Transverse colon (tissue), 4 donors: Measurements from ENCODE around the gene COX7A2. TPM values are rescaled to one million over a fixed set of nuclear protein-coding genes. Genes with fewer than 3 reads are reported as not detected.
A peak's percentile ranks its signal among the peaks of the same experiment; 100 is the strongest.

ENCODE experiments used
- DNase-seq: peaks from one replicate; pipeline ENCODE4 v3.0.0-alpha.2; 2019
- H3K27ac ChIP-seq, 4 donors: fragments of 200-600 bp; sonication (generic); 2 replicates each; pipeline ENCODE4 v1.5.1; 2016 to 2018; ENCODE audit warnings: inconsistent platforms in 4 of 4
- H3K27me3 ChIP-seq: fragments of 200-600 bp; sonication (generic); 2 replicates; pipeline ENCODE4 v1.5.1; 2017; ENCODE audit warnings: inconsistent platforms
- H3K36me3 ChIP-seq, 4 donors: fragments of 200-600 bp; sonication (generic); 2 replicates each; pipeline ENCODE4 v1.5.1; 2017 to 2019; ENCODE audit warnings: inconsistent platforms in 4 of 4
- H3K4me1 ChIP-seq, 4 donors: fragments of 200-600 bp; sonication (generic); 2 replicates each; pipeline ENCODE4 v1.5.1; 2017 to 2020; ENCODE audit warnings: inconsistent platforms in 4 of 4
- H3K4me3 ChIP-seq, 4 donors: fragments of 200-600 bp; sonication (generic); 1 replicate in 1 of 4; 2 replicates in 3 of 4; pipeline versions ENCODE4 v1.5.1 to v1.6.1; 2017 to 2019; ENCODE audit warnings: inconsistent platforms in 4 of 4
- H3K9me3 ChIP-seq, 2 donors: fragments of 200-600 bp; sonication (generic); 2 replicates each; pipeline ENCODE4 v1.5.1; 2017 to 2019; ENCODE audit warnings: inconsistent platforms in 2 of 2
- CTCF ChIP-seq, 5 experiments: fragments of 200-600 bp in 3 of 5; fragments of 450-650 bp in 2 of 5; sonication (generic) in 3 of 5; IDR thresholded peaks; 1 replicate in 2 of 5; 2 replicates in 3 of 5; pipeline ENCODE4 v1.5.1; 2016 to 2017; ENCODE audit warnings: antibody characterized with exemption in 5 of 5, inconsistent platforms in 3 of 5, mild to moderate bottlenecking in 2 of 5, moderate library complexity in 1 of 5
- EP300 ChIP-seq: sonication (generic); formaldehyde crosslinking; IDR thresholded peaks from one replicate; pipeline ENCODE4 v1.6.1; 2017; ENCODE audit warnings: antibody characterized with exemption, low read depth
- POLR2A ChIP-seq: fragments of 450-650 bp; IDR thresholded peaks from one replicate; pipeline ENCODE4 v1.6.1; 2016; ENCODE audit warnings: antibody characterized with exemption, mild to moderate bottlenecking, moderate library complexity
- POLR2AphosphoS5 ChIP-seq, 3 donors: sonication (generic); formaldehyde crosslinking; IDR thresholded peaks; one replicate each; pipeline ENCODE4 v1.6.1; 2016; ENCODE audit warnings: antibody characterized with exemption in 3 of 3
- WGBS, 2 donors: methylation state at CpG; one replicate each; pipeline ENCODE4 v1.1.5; 2018; ENCODE audit warnings: low coverage in 1 of 2; 5-methylcytosine and 5-hydroxymethylcytosine counted together
- in situ Hi-C, 4 donors: fragments of 200-750 bp; cut with MboI; loops; one replicate each; pipeline versions ENCODE4 v1.15.0 to v1.15.1; 2017; ENCODE audit warnings: low sequenced_read_pairs in 3 of 4, low pct_ligation_motif_present in 1 of 4, low pct_unique_long_range_greater_than_20kb in 1 of 4
- intact Hi-C: fragments of 100-400 bp; cut with DNase I; formaldehyde crosslinking; loops from one replicate; pipeline ENCODE4 v1.15.1; 2023; ENCODE audit warnings: low total_unique reads
- total RNA-seq, 4 donors: library from RNA; depleted of rRNA; stranded (reverse); fragments of >200 nt; gene quantifications; one replicate each; pipeline ENCODE4 v1.1.0, GENCODE V29; 2016

Gene COX7A2
- total RNA-seq, 4 donors from 2014 or later = 146 to 469 (median 349) TPM

- 21 to 22% methylated on average over 10 of the region's 10 CpGs for WGBS, 2 donors
- H3K36me3 ChIP-seq = no peaks in the 10 kb centered on the region
- TF ChIP-seq CTCF (IDR thresholded peaks at IDR 0.05) (peak; percentile 73 to 90 (median 81)), EP300 (no peak), POLR2A (no peak), POLR2AphosphoS5 (IDR thresholded peaks at IDR 0.05) (no peak)
- H3K4me3 ChIP-seq = no peak overlapping the region
- no peaks in the 10 kb centered on the region for H3K9me3 ChIP-seq
- in situ Hi-C loops (loop anchor here (10.0 to 25.0 kb wide), 6 partner anchors 799 to 1474 kb away; no protein-coding TSS in a partner anchor), intact Hi-C loops (no loop called here)
- DNase-seq = peak; percentile 34
- peak overlapping the region in 2 of 4 donors; percentile 11 to 48 for H3K27ac ChIP-seq
- H3K27me3 ChIP-seq = peaks cover 24% of the 10 kb centered on the region
- peaks cover 4 to 41% (median 20%) of the 10 kb centered on the region in 4 donors for H3K4me1 ChIP-seq
These were observed 32.5 kb downstream of the COX7A2 start for GRCh38 chr6:75210885-75211739.

- no peak for DNase-seq
- H3K9me3 ChIP-seq = no peaks in the 10 kb centered on the region
- H3K27ac ChIP-seq = no peak overlapping the region
- H3K4me3 ChIP-seq = no peak overlapping the region
- 27 to 31% methylated on average over 5 to 7 of the region's 7 CpGs for WGBS, 2 donors
- H3K4me1 ChIP-seq = peaks cover 4 to 55% (median 23%) of the 10 kb centered on the region in 4 donors
- H3K36me3 ChIP-seq = no peaks in the 10 kb centered on the region
- intact Hi-C loops (loop anchor here (2.0 to 10.0 kb wide), 5 partner anchors 454 to 1472 kb away; no protein-coding TSS in a partner anchor), in situ Hi-C loops (loop anchor here in 3 of 4 donors (25.0 kb wide), 4 partner anchors 797 to 1472 kb away; no protein-coding TSS in a partner anchor)
- peaks cover 43% of the 10 kb centered on the region for H3K27me3 ChIP-seq
- TF ChIP-seq POLR2AphosphoS5 (IDR thresholded peaks at IDR 0.05) (no peak), CTCF (IDR thresholded peaks at IDR 0.05) (no peak), EP300 (no peak), POLR2A (no peak)
These were observed 34.3 kb downstream of the COX7A2 start for GRCh38 chr6:75209184-75209723.

GRCh38 chr6:75208298-75209183, 35.1 kb downstream of the COX7A2 start:
- 3 to 9% methylated on average over 11 to 33 of the region's 33 CpGs for WGBS, 2 donors
- H3K27me3 ChIP-seq = peaks cover 50% of the 10 kb centered on the region
- peaks cover 4 to 61% (median 23%) of the 10 kb centered on the region in 4 donors for H3K4me1 ChIP-seq
- H3K9me3 ChIP-seq = no peaks in the 10 kb centered on the region
- TF ChIP-seq POLR2AphosphoS5 (IDR thresholded peaks at IDR 0.05) (no peak), POLR2A (no peak), EP300 (no peak), CTCF (IDR thresholded peaks at IDR 0.05) (peak; percentile 80 to 89 (median 85))
- peak; percentile 88 for DNase-seq
- intact Hi-C loops (loop anchor here (2.0 to 10.0 kb wide), 5 partner anchors 454 to 1471 kb away; no protein-coding TSS in a partner anchor), in situ Hi-C loops (loop anchor here in 3 of 4 donors (25.0 kb wide), 4 partner anchors 796 to 1471 kb away; no protein-coding TSS in a partner anchor)
- H3K27ac ChIP-seq = peak overlapping the region; percentile 22 to 72 (median 58)
- peak overlapping the region in 2 of 4 donors; percentile 4 to 14 for H3K4me3 ChIP-seq
- H3K36me3 ChIP-seq = no peaks in the 10 kb centered on the region
